ENCODE measurements around the gene JUP.

Gene JUP

GRCh38 chr17:41717408-41718286 is 68.9 kb downstream of the JUP start:
- DNase-seq = no peak

GRCh38 chr17:41711669-41712400 is 74.7 kb downstream of the JUP start, which contains the start of gene GAST:
GAST (plus strand) TSS chr17:41712331; CDS start chr17:41715437, 3,106 bp downstream.
- DNase-seq = no peak

- no peak for DNase-seq
These were observed 75.9 kb downstream of the JUP start for GRCh38 chr17:41710472-41711090.

- DNase-seq = no peak
These were observed 78.5 kb downstream of the JUP start for GRCh38 chr17:41707803-41708669.

GRCh38 chr17:41705271-41705991 is 81.1 kb downstream of the JUP start:
- DNase-seq = no peak
